Endometrial microvascular endothelial cells (primary cell): ENCODE results near the gene NCOA6. TPM values are rescaled to one million over a fixed set of nuclear protein-coding genes. Genes with fewer than 3 reads are reported as not detected.
"Not testable (repeated sequence)": the region's sequence is repeated elsewhere in the genome, so short reads cannot be mapped to it uniquely, and the experiment has no call there.

Experiments
- in situ Hi-C: cut with HindIII; loops from 2 replicates; pipeline ENCODE4 v1.10.0; 2017; ENCODE audit warnings: low sequenced_read_pairs, low pct_unique_long_range_greater_than_20kb; ENCODE audit errors: inconsistent ontology term
- total RNA-seq: library from RNA; depleted of rRNA; stranded (reverse); fragments of >200 nt; gene quantifications from one replicate; pipeline ENCODE4 v1.2.3, GENCODE V29; 2015; ENCODE audit errors: inconsistent ontology term

Gene NCOA6
- total RNA-seq, 1 donor from 2014 or later = 12.4 TPM

GRCh38 chr20:34834459-34834893 lies 9.0 kb upstream of the NCOA6 start:
- in situ Hi-C loops = no loop called here

- in situ Hi-C loops = no loop called here
Measured at GRCh38 chr20:34831936-34832335, 6.5 kb upstream of the NCOA6 start.

DNA sequence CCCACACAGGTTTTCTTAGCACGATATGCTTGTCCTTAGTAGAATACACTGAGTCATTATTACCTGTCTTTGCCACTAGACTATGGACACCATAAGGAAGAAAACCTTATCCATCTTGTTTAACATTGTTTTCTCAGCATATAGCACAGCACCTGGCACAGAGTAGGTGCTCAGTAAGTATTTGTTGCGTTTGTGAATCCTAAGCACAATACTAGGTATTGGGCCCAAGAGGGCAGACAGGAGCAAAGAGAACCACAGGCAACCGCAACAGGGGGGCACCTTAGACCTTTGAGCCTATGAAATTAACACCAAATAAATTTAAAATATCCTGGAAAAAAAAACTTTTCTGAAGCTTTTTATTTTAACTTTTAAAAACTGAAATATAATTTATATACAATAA lies 3.7 kb upstream of the NCOA6 start:
- in situ Hi-C loops = no loop called here

- in situ Hi-C loops = no loop called here
Measured at GRCh38 chr20:34824806-34825529, 483 bp downstream of the NCOA6 start.

- in situ Hi-C loops = no loop called here
Measured at GRCh38 chr20:34824452-34824805, 1.0 kb downstream of the NCOA6 start.

GRCh38 chr20:34824026-34824425 lies 1.4 kb downstream of the NCOA6 start:
- in situ Hi-C loops = no loop called here

- in situ Hi-C loops = no loop called here
Measured at GRCh38 chr20:34820805-34821578, 4.5 kb downstream of the NCOA6 start.

- in situ Hi-C loops = no loop called here
Measured at GRCh38 chr20:34817801-34818200, 7.7 kb downstream of the NCOA6 start.

GRCh38 chr20:34817072-34817471 lies 8.4 kb downstream of the NCOA6 start:
- in situ Hi-C loops = no loop called here

GRCh38 chr20:34815636-34816035 lies 9.8 kb downstream of the NCOA6 start:
- in situ Hi-C loops = no loop called here

DNA sequence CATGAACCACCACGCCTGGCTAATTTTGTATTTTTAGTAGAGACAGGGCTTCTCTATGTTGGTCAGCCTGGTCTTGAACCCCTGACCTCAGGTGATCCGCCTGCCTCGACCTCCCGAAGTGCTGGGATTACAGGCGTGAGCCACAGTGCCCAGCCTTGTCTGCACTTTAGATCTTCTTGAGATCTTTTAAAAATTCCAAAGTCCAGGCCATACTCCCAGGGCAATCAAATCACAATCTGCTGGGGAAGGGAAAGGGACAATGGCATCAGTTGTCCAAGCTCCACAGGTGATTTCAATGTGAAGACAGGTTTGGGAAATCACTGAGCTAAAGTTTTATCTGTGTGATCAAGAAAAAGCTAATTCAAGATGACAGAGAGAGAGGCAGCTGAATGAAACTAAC lies 16.9 kb downstream of the NCOA6 start:
- in situ Hi-C loops = no loop called here

GRCh38 chr20:34807944-34808465 lies 17.4 kb downstream of the NCOA6 start:
- in situ Hi-C loops = not testable (repeated sequence)

DNA sequence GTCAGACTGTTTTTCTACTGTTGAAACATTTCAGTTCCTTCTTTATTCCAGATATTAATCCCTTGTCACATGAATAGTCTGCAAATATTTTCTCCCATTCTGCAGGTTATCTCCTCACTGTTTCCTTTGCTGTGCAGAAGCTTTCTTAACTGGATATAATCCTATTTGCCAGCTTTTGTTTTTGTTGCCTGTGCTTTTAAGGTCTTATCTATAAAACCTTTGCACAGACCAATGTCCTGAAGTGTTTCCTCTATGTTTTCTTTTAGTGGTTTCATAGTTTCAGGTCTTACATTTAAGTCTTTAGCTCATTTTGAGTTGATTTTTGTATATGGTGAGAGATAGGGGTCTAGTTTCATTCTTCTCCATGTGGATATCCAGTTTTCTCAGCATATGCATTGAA lies 19.2 kb downstream of the NCOA6 start:
- in situ Hi-C loops = no loop called here

DNA sequence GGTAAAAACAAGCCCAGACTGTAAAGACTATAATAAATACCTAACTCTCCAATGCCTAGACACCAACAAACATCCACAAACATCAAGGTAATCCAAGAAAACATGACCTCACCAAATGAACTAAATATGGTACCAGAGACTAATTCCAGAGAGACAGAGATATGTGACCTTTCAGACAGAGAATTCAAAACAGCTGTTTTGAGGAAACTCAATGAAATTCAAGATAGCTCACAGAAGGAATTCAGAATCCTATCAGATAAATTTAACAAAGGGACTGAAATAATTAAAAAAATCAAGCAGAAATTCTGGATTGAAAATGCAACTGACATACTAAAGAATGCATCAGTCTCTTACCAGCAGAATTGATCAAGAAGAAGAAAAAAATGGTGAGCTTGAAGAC lies 26.6 kb downstream of the NCOA6 start:
- in situ Hi-C loops = no loop called here

DNA sequence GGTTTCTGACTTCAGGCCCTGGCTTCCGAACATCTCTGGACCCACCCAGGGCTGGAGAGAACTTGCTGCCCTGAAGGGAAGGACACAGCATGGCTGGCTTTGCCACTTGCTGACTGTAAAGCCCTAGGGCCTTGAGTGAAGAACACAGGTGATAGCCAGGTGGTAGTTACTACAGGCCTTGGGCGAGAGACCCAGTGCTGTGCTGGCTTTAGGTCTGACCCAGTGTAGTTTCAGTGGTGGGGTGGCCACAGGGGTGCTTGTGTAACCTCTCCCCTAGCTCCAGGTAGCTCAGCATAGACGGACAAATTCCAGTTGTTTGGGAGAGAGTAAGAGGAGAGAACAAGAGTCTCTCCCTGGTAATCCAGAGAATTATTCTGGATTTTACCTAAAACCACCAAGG lies 27.1 kb downstream of the NCOA6 start:
- in situ Hi-C loops = no loop called here

GRCh38 chr20:34797012-34797995 lies 28.1 kb downstream of the NCOA6 start:
- in situ Hi-C loops = no loop called here

DNA sequence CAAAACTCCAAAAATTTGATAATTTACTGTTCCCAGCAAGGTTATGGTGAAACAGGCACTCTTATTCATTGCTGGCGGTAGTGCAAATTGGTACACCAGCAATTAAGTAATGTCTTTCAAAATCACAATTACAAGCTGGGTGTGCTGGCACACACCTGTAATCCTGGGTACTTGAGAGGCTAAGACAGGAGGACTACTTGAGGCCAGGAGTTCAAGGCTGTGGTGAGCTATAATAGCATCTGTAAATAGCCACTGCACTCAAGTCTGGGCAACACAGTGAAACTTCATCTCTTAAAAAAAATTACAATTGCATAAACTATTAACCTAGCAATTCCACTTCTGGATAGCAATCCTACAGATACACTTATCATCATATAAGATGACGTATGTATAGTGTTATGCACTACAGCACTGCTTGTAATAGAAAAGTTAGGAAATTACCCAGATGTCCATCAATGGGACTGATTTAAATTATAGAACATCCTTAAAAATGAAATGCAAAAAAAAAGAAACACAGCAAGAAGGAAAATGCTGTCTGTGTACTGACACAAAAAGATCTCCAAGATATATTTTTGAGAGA lies 31.4 kb downstream of the NCOA6 start:
- in situ Hi-C loops = no loop called here

- in situ Hi-C loops = no loop called here
Measured at GRCh38 chr20:34792687-34793363, 32.6 kb downstream of the NCOA6 start.
